ENCODE data around the gene AGAP3.

GRCh38 chr7:151141855-151142685 lies 55.8 kb downstream of the AGAP3 start:
- TF ChIP-seq CTCF (IDR thresholded peaks at IDR 0.05; ENCODE audit: insufficient read depth, low read depth, low read length) = no peak
- TF ChIP-seq EZH2 (IDR thresholded peaks at IDR 0.05; ENCODE audit: insufficient read depth, low read length) = no peak

All from astrocyte (in vitro differentiated cells and primary cell).